Spleen (tissue), 11 donors: ENCODE measurements around the gene ENOX1. TPM values are rescaled to one million over a fixed set of nuclear protein-coding genes. Genes with fewer than 3 reads are reported as not detected.

Experiments
- DNase-seq: peaks from one replicate; pipeline ENCODE4 v3.0.0-alpha.2; 2020
- H3K27ac ChIP-seq, 8 donors: fragments of 200-600 bp; sonication (generic) in 7 of 8; 1 replicate in 4 of 8; 2 replicates in 4 of 8; pipeline versions ENCODE4 v1.5.0 to v1.8.0; 2016 to 2021; ENCODE audit warnings: inconsistent platforms in 4 of 8, mild to moderate bottlenecking in 4 of 8, moderate library complexity in 1 of 8
- H3K27me3 ChIP-seq, 7 donors: fragments of 200-600 bp; sonication (generic) in 6 of 7; replicated peaks in 1 of 7; 1 replicate in 4 of 7; 2 replicates in 3 of 7; pipeline versions ENCODE4 v1.5.0 to v1.8.0; 2016 to 2021; ENCODE audit warnings: inconsistent platforms in 3 of 7, mild to moderate bottlenecking in 1 of 7
- H3K36me3 ChIP-seq, 6 donors: fragments of 200-600 bp; sonication (generic) in 5 of 6; 1 replicate in 4 of 6; 2 replicates in 2 of 6; pipeline versions ENCODE4 v1.5.0 to v1.8.0; 2016 to 2021; ENCODE audit warnings: inconsistent platforms in 2 of 6
- H3K4me1 ChIP-seq, 6 donors: fragments of 200-600 bp; sonication (generic) in 5 of 6; 1 replicate in 3 of 6; 2 replicates in 3 of 6; pipeline versions ENCODE4 v1.5.0 to v1.8.0; 2016 to 2021; ENCODE audit warnings: inconsistent platforms in 3 of 6
- H3K4me3 ChIP-seq, 8 donors: fragments of 200-600 bp; sonication (generic) in 7 of 8; 1 replicate in 4 of 8; 2 replicates in 4 of 8; pipeline versions ENCODE4 v1.5.0 to v1.8.0; 2016 to 2021; ENCODE audit warnings: inconsistent platforms in 4 of 8, mild to moderate bottlenecking in 4 of 8, moderate library complexity in 2 of 8
- H3K9me3 ChIP-seq, 8 donors: fragments of 200-600 bp; sonication (generic) in 7 of 8; 1 replicate in 4 of 8; 2 replicates in 4 of 8; pipeline versions ENCODE4 v1.5.0 to v1.8.0; 2016 to 2021; ENCODE audit warnings: inconsistent platforms in 4 of 8
- CTCF ChIP-seq, 11 experiments: fragments of 200-600 bp in 7 of 11; fragments of 450-650 bp in 4 of 11; sonication (generic) in 4 of 11; IDR thresholded peaks in 8 of 11; conservative IDR thresholded peaks in 3 of 11; 1 replicate in 7 of 11; 2 replicates in 4 of 11; pipeline versions ENCODE4 v1.4.0 to v1.8.0; 2016 to 2021; ENCODE audit warnings: antibody characterized with exemption in 11 of 11, inconsistent platforms in 4 of 11, mild to moderate bottlenecking in 1 of 11
- POLR2A ChIP-seq, 3 donors: fragments of 450-650 bp; IDR thresholded peaks; one replicate each; pipeline ENCODE4 v1.5.1; 2017; ENCODE audit warnings: antibody characterized with exemption in 3 of 3, mild to moderate bottlenecking in 1 of 3
- POLR2AphosphoS5 ChIP-seq, 3 donors: sonication (generic); formaldehyde crosslinking; IDR thresholded peaks; one replicate each; pipeline ENCODE4 v1.5.1; 2017; ENCODE audit warnings: antibody characterized with exemption in 3 of 3
- WGBS, 5 donors: extraction: QIAGEN DNeasy Blood & Tissue Kit in 3 of 5; methylation state at CpG; one replicate each; pipeline versions ENCODE4 v1.1.5 to v1.1.7; 2013 to 2018; 5-methylcytosine and 5-hydroxymethylcytosine counted together
- intact Hi-C: fragments of 100-400 bp; cut with DNase I; formaldehyde crosslinking; loops from one replicate; pipeline ENCODE4 v1.15.0; 2023; ENCODE audit warnings: low total_unique reads
- polyA plus RNA-seq, 3 donors: library from polyadenylated mRNA; stranded (reverse); fragments of 200-250 nt; gene quantifications; one replicate each; pipeline ENCODE4 v1.2.1, GENCODE V29; 2013
- total RNA-seq, 7 donors: library from RNA; depleted of rRNA in 3 of 7; stranded (reverse); fragments of >200 nt in 3 of 7; fragmentation: NEBNext Ultra II Directional in 4 of 7; extraction: Animal tissue kit (Norgen Biotek cat#: 25700) in 4 of 7; gene quantifications; one replicate each; pipeline versions ENCODE4 v1.1.0 to v1.2.1, GENCODE V29; 2016 to 2021
- donor health status: healthy with polysubstance abuse.
- donor health status: DM: no; HTN: no; CAD: no; lungs with moderate emphysema.
- donor health status: DM: no; HTN: no; CAD: no.
- donor health status: Bipolar disorder and iron deficiency.
- donor health status: healthy.
- donor health status: DM: no; HTN: no; CAD: no.
- donor health status: DM: yes; HTN: yes; CAD: no.

Gene ENOX1
- total and polyA plus RNA-seq, 10 donors: 0.42 to 1.3 (median 0.54) TPM; not detected in 1

DNA sequence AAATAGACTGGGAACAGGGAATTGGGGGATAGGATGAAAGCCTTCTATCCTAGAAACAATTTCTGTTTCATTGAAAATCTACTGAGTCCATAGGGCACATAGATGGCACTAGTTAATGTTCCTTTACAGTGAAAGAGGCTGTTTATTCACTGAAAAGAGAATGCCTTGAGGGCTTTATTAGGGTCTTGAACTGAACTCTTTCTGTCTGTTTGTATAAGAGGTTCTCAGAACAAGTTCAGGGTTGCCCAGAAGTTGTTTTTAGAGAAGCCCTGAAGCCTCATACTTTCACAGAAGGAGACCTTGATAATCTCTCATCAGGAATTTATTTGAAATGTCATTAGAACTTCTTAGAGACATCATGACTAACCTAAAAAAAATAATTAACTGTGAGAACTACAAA, 43.9 kb downstream of the ENOX1 start:
- intact Hi-C loops: no loop called here
- H3K4me3 ChIP-seq: no peak overlapping the region
- DNase-seq: no peak
- no peaks in the 10 kb centered on the region for H3K4me1 ChIP-seq
- TF ChIP-seq POLR2A (IDR thresholded peaks at IDR 0.05) (no peak), CTCF (IDR thresholded peaks at IDR 0.05 in 8 of 11, conservative IDR thresholded peaks at IDR 0.05 in 3 of 11) (no peak), POLR2AphosphoS5 (IDR thresholded peaks at IDR 0.05) (no peak)
- no peaks in the 10 kb centered on the region for H3K36me3 ChIP-seq
- H3K27ac ChIP-seq: no peak overlapping the region
- H3K27me3 ChIP-seq: no peaks in the 10 kb centered on the region
- no peaks in the 10 kb centered on the region for H3K9me3 ChIP-seq

DNA sequence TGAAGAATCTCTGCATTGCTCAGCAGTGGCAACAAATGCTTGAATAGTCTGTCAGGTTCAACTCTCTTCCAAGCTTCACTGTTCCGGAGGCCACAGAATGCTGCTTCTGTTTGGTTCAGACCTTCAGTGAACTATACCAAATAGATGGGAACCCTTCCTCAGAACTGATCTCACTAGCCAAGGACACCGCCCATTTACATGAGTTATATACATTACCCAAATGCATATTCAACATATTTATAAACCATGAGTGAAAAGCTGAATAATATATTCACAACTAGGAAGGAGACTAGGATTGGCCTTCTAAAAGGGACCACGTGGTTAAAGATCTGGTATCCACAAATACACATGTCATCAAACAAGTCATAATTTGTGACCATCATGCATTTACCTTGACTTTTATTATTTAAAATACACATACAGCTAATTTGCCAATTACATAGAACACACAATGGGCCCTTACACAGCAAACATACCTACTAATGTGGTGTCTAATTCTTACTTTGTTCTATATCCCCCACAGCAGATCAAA, 49.3 kb downstream of the ENOX1 start:
- DNase-seq: no peak
- no peak overlapping the region for H3K4me3 ChIP-seq
- TF ChIP-seq POLR2AphosphoS5 (IDR thresholded peaks at IDR 0.05) (no peak), POLR2A (IDR thresholded peaks at IDR 0.05) (no peak), CTCF (IDR thresholded peaks at IDR 0.05 in 8 of 11, conservative IDR thresholded peaks at IDR 0.05 in 3 of 11) (no peak)
- intact Hi-C loops: no loop called here
- 79 to 96% (median 91%) methylated on average over 3 of the region's 3 CpGs for WGBS, 5 donors
- H3K27ac ChIP-seq: no peak overlapping the region
- no peaks in the 10 kb centered on the region for H3K9me3 ChIP-seq
- no peaks in the 10 kb centered on the region for H3K27me3 ChIP-seq
- no peaks in the 10 kb centered on the region for H3K4me1 ChIP-seq
- no peaks in the 10 kb centered on the region for H3K36me3 ChIP-seq

DNA sequence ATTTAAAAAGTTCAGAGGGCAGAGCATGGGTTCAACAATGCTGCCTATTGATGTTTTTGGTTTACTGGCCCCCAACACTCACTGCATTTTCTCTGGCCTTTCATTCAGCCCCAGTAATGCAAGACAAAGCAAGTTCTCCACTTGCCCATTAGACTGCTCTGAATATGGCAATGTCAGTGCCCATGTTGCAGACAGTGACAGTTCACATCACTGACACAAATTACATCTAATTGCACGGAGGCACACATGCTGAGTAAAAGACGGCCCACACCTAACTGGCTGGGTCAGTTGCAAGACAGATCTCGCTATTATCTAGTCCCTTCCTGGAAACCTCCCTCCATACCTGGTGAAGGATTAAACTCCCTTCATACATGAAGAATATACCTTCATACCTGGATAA, 54.0 kb downstream of the ENOX1 start:
- Histone ChIP-seq H3K27ac (no peak overlapping the region), H3K4me1 (no peaks in the 10 kb centered on the region), H3K27me3 (no peaks in the 10 kb centered on the region), H3K36me3 (no peaks in the 10 kb centered on the region), H3K9me3 (no peaks in the 10 kb centered on the region), H3K4me3 (no peak overlapping the region)
- 87 to 97% (median 93%) methylated on average over 3 of the region's 3 CpGs for WGBS, 5 donors
- TF ChIP-seq POLR2A (IDR thresholded peaks at IDR 0.05): no peak
- no peak for TF ChIP-seq CTCF (IDR thresholded peaks at IDR 0.05 in 8 of 11, conservative IDR thresholded peaks at IDR 0.05 in 3 of 11)
- no peak for TF ChIP-seq POLR2AphosphoS5 (IDR thresholded peaks at IDR 0.05)
- intact Hi-C loops: no loop called here
- DNase-seq: no peak

GRCh38 chr13:43731296-43731695, 55.5 kb downstream of the ENOX1 start:
- Histone ChIP-seq H3K27ac (no peak overlapping the region), H3K9me3 (no peaks in the 10 kb centered on the region), H3K4me1 (no peaks in the 10 kb centered on the region), H3K27me3 (no peaks in the 10 kb centered on the region), H3K36me3 (no peaks in the 10 kb centered on the region), H3K4me3 (no peak overlapping the region)
- intact Hi-C loops: no loop called here
- DNase-seq: no peak
- TF ChIP-seq POLR2A (IDR thresholded peaks at IDR 0.05): no peak
- no peak for TF ChIP-seq CTCF (IDR thresholded peaks at IDR 0.05 in 8 of 11, conservative IDR thresholded peaks at IDR 0.05 in 3 of 11)
- no peak for TF ChIP-seq POLR2AphosphoS5 (IDR thresholded peaks at IDR 0.05)
